Spleen (tissue), 11 donors: ENCODE measurements around the gene CDCA8. TPM values are rescaled to one million over a fixed set of nuclear protein-coding genes. Genes with fewer than 3 reads are reported as not detected.
A peak's percentile ranks its signal among the peaks of the same experiment; 100 is the strongest.

Source experiments
- DNase-seq: peaks from one replicate; pipeline ENCODE4 v3.0.0-alpha.2; 2020
- H3K27ac ChIP-seq, 8 donors: fragments of 200-600 bp; sonication (generic) in 7 of 8; 1 replicate in 4 of 8; 2 replicates in 4 of 8; pipeline versions ENCODE4 v1.5.0 to v1.8.0; 2016 to 2021; ENCODE audit warnings: inconsistent platforms in 4 of 8, mild to moderate bottlenecking in 4 of 8, moderate library complexity in 1 of 8
- H3K27me3 ChIP-seq, 7 donors: fragments of 200-600 bp; sonication (generic) in 6 of 7; replicated peaks in 1 of 7; 1 replicate in 4 of 7; 2 replicates in 3 of 7; pipeline versions ENCODE4 v1.5.0 to v1.8.0; 2016 to 2021; ENCODE audit warnings: inconsistent platforms in 3 of 7, mild to moderate bottlenecking in 1 of 7
- H3K36me3 ChIP-seq, 6 donors: fragments of 200-600 bp; sonication (generic) in 5 of 6; 1 replicate in 4 of 6; 2 replicates in 2 of 6; pipeline versions ENCODE4 v1.5.0 to v1.8.0; 2016 to 2021; ENCODE audit warnings: inconsistent platforms in 2 of 6
- H3K4me1 ChIP-seq, 6 donors: fragments of 200-600 bp; sonication (generic) in 5 of 6; 1 replicate in 3 of 6; 2 replicates in 3 of 6; pipeline versions ENCODE4 v1.5.0 to v1.8.0; 2016 to 2021; ENCODE audit warnings: inconsistent platforms in 3 of 6
- H3K4me3 ChIP-seq, 8 donors: fragments of 200-600 bp; sonication (generic) in 7 of 8; 1 replicate in 4 of 8; 2 replicates in 4 of 8; pipeline versions ENCODE4 v1.5.0 to v1.8.0; 2016 to 2021; ENCODE audit warnings: inconsistent platforms in 4 of 8, mild to moderate bottlenecking in 4 of 8, moderate library complexity in 2 of 8
- H3K9me3 ChIP-seq, 8 donors: fragments of 200-600 bp; sonication (generic) in 7 of 8; 1 replicate in 4 of 8; 2 replicates in 4 of 8; pipeline versions ENCODE4 v1.5.0 to v1.8.0; 2016 to 2021; ENCODE audit warnings: inconsistent platforms in 4 of 8
- CTCF ChIP-seq, 11 experiments: fragments of 200-600 bp in 7 of 11; fragments of 450-650 bp in 4 of 11; sonication (generic) in 4 of 11; IDR thresholded peaks in 8 of 11; conservative IDR thresholded peaks in 3 of 11; 1 replicate in 7 of 11; 2 replicates in 4 of 11; pipeline versions ENCODE4 v1.4.0 to v1.8.0; 2016 to 2021; ENCODE audit warnings: antibody characterized with exemption in 11 of 11, inconsistent platforms in 4 of 11, mild to moderate bottlenecking in 1 of 11
- POLR2A ChIP-seq, 3 donors: fragments of 450-650 bp; IDR thresholded peaks; one replicate each; pipeline ENCODE4 v1.5.1; 2017; ENCODE audit warnings: antibody characterized with exemption in 3 of 3, mild to moderate bottlenecking in 1 of 3
- POLR2AphosphoS5 ChIP-seq, 3 donors: sonication (generic); formaldehyde crosslinking; IDR thresholded peaks; one replicate each; pipeline ENCODE4 v1.5.1; 2017; ENCODE audit warnings: antibody characterized with exemption in 3 of 3
- WGBS, 5 donors: extraction: QIAGEN DNeasy Blood & Tissue Kit in 3 of 5; methylation state at CpG; one replicate each; pipeline versions ENCODE4 v1.1.5 to v1.1.7; 2013 to 2018; 5-methylcytosine and 5-hydroxymethylcytosine counted together
- intact Hi-C: fragments of 100-400 bp; cut with DNase I; formaldehyde crosslinking; loops from one replicate; pipeline ENCODE4 v1.15.0; 2023; ENCODE audit warnings: low total_unique reads
- polyA plus RNA-seq, 3 donors: library from polyadenylated mRNA; stranded (reverse); fragments of 200-250 nt; gene quantifications; one replicate each; pipeline ENCODE4 v1.2.1, GENCODE V29; 2013
- total RNA-seq, 7 donors: library from RNA; depleted of rRNA in 3 of 7; stranded (reverse); fragments of >200 nt in 3 of 7; fragmentation: NEBNext Ultra II Directional in 4 of 7; extraction: Animal tissue kit (Norgen Biotek cat#: 25700) in 4 of 7; gene quantifications; one replicate each; pipeline versions ENCODE4 v1.1.0 to v1.2.1, GENCODE V29; 2016 to 2021
- donor health status: healthy with polysubstance abuse.
- donor health status: DM: no; HTN: no; CAD: no; lungs with moderate emphysema.
- donor health status: DM: no; HTN: no; CAD: no.
- donor health status: Bipolar disorder and iron deficiency.
- donor health status: healthy.
- donor health status: DM: no; HTN: no; CAD: no.
- donor health status: DM: yes; HTN: yes; CAD: no.

The CDCA8 gene
- total and polyA plus RNA-seq, 10 donors: 1.2 to 8.2 (median 4.1) TPM

- 76 to 90% (median 85%) methylated on average over 9 of the region's 9 CpGs for WGBS, 5 donors
- no peak overlapping the region for H3K27ac ChIP-seq
- intact Hi-C loops: no loop called here
- H3K4me3 ChIP-seq: no peak overlapping the region
- H3K27me3 ChIP-seq: peaks cover 0 to 43% (median 0%) of the 10 kb centered on the region in 7 donors
- no peaks in the 10 kb centered on the region for H3K36me3 ChIP-seq
- peaks cover 0 to 29% (median 2%) of the 10 kb centered on the region in 6 donors for H3K4me1 ChIP-seq
- H3K9me3 ChIP-seq: no peaks in the 10 kb centered on the region
- TF ChIP-seq POLR2A (IDR thresholded peaks at IDR 0.05): no peak
- TF ChIP-seq CTCF (IDR thresholded peaks at IDR 0.05 in 8 of 11, conservative IDR thresholded peaks at IDR 0.05 in 3 of 11): no peak
- TF ChIP-seq POLR2AphosphoS5 (IDR thresholded peaks at IDR 0.05): no peak
- peak; percentile 22 for DNase-seq
These were observed 20.0 kb upstream of the CDCA8 start for GRCh38 chr1:37672136-37672870.

GRCh38 chr1:37673920-37674319 is 18.4 kb upstream of the CDCA8 start:
- intact Hi-C loops: no loop called here
- Histone ChIP-seq H3K4me1 (peaks cover 0 to 29% (median 2%) of the 10 kb centered on the region in 6 donors), H3K27ac (no peak overlapping the region), H3K27me3 (peaks cover 0 to 32% (median 0%) of the 10 kb centered on the region in 7 donors), H3K9me3 (no peaks in the 10 kb centered on the region), H3K36me3 (no peaks in the 10 kb centered on the region), H3K4me3 (no peak overlapping the region)
- DNase-seq: peak; percentile 72
- TF ChIP-seq POLR2A (IDR thresholded peaks at IDR 0.05) (no peak), POLR2AphosphoS5 (IDR thresholded peaks at IDR 0.05) (no peak)
- WGBS, 5 donors: 50 to 64% (median 55%) methylated on average over 4 to 10 of the region's 10 CpGs

GRCh38 chr1:37676281-37677142 is 15.8 kb upstream of the CDCA8 start:
- no peak for TF ChIP-seq CTCF (IDR thresholded peaks at IDR 0.05 in 8 of 11, conservative IDR thresholded peaks at IDR 0.05 in 3 of 11)
- TF ChIP-seq POLR2A (IDR thresholded peaks at IDR 0.05): no peak
- TF ChIP-seq POLR2AphosphoS5 (IDR thresholded peaks at IDR 0.05): no peak
- DNase-seq: no peak
- Histone ChIP-seq H3K4me1 (peaks cover 0 to 29% (median 2%) of the 10 kb centered on the region in 6 donors), H3K9me3 (no peaks in the 10 kb centered on the region), H3K27ac (peak overlapping the region in 5 of 8 donors; percentile 23 to 70 (median 49)), H3K27me3 (peaks cover 0 to 15% (median 0%) of the 10 kb centered on the region in 7 donors), H3K36me3 (peaks cover 0 to 16% (median 3%) of the 10 kb centered on the region in 6 donors), H3K4me3 (no peak overlapping the region)
- intact Hi-C loops: no loop called here
- 48 to 52% (median 50%) methylated on average over 14 of the region's 14 CpGs for whole genome bisulfite sequencing, 5 donors

- no peak overlapping the region for H3K4me3 ChIP-seq
- intact Hi-C loops: no loop called here
- WGBS, 5 donors: 70 to 86% (median 71%) methylated on average over 4 of the region's 4 CpGs
- DNase-seq: no peak
- peaks cover 0 to 32% (median 2%) of the 10 kb centered on the region in 6 donors for H3K4me1 ChIP-seq
- H3K27ac ChIP-seq: peak overlapping the region in 1 of 8 donors; percentile 70
- no peaks in the 10 kb centered on the region for H3K9me3 ChIP-seq
- peaks cover 0 to 20% (median 6%) of the 10 kb centered on the region in 6 donors for H3K36me3 ChIP-seq
- H3K27me3 ChIP-seq: peaks cover 0 to 9% (median 0%) of the 10 kb centered on the region in 7 donors
- TF ChIP-seq CTCF (IDR thresholded peaks at IDR 0.05 in 8 of 11, conservative IDR thresholded peaks at IDR 0.05 in 3 of 11) (no peak), POLR2AphosphoS5 (IDR thresholded peaks at IDR 0.05) (no peak), POLR2A (IDR thresholded peaks at IDR 0.05) (no peak)
These were observed 15.2 kb upstream of the CDCA8 start for GRCh38 chr1:37677143-37677439.
